ENCODE results near the gene PATE3. TPM values are rescaled to one million over a fixed set of nuclear protein-coding genes. Genes with fewer than 3 reads are reported as not detected.

Gene PATE3
- total RNA-seq, 1 donor from 2014 or later, result not detected

GRCh38 chr11:125784678-125785077 is 3.2 kb upstream of the PATE3 start:
- H3K36me3 Mint-ChIP-seq (ENCODE audit: low read depth, unreplicated experiment), result no peaks in the 10 kb centered on the region
- Histone ChIP-seq H3K4me2 (ENCODE audit: low read length) (no peak overlapping the region), H3K4me3 (ENCODE audit: insufficient read depth, low read depth, low read length) (no peak overlapping the region), H3K36me3 (ENCODE audit: insufficient read depth, low read length) (no peaks in the 10 kb centered on the region), H2AFZ (ENCODE audit: low read depth, low read length) (no peak overlapping the region), H3K9me3 (ENCODE audit: insufficient read depth, low read depth, low read length) (no peaks in the 10 kb centered on the region), H3K4me1 (ENCODE audit: insufficient read depth, low read length) (no peaks in the 10 kb centered on the region), H3K9ac (ENCODE audit: low read length) (no peak overlapping the region), H3K27me3 (ENCODE audit: insufficient read depth, low read length) (no peaks in the 10 kb centered on the region), H3K79me2 (ENCODE audit: insufficient read depth, low read length) (no peaks in the 10 kb centered on the region), H4K20me1 (ENCODE audit: insufficient read depth, low read length) (no peaks in the 10 kb centered on the region), H3K27ac (ENCODE audit: low read depth, low read length) (no peak overlapping the region)
- H3K4me1 Mint-ChIP-seq (ENCODE audit: low read depth, unreplicated experiment), result no peaks in the 10 kb centered on the region
- H3K4me3 Mint-ChIP-seq (ENCODE audit: unreplicated experiment), result no peak overlapping the region
- no peak overlapping the region for H3K27ac Mint-ChIP-seq (ENCODE audit: unreplicated experiment)
- no peaks in the 10 kb centered on the region for H3K9me3 Mint-ChIP-seq (ENCODE audit: unreplicated experiment)
- H3K27me3 Mint-ChIP-seq (ENCODE audit: low read depth, unreplicated experiment), result peaks cover 10% of the 10 kb centered on the region
- TF ChIP-seq EZH2 (IDR thresholded peaks at IDR 0.05; ENCODE audit: insufficient read depth, low read length), result no peak
- no peak for TF ChIP-seq CTCF (IDR thresholded peaks at IDR 0.05; ENCODE audit: insufficient read depth, low read depth, low read length)
- FAIRE-seq (no peak), DNase-seq (ENCODE audit: low read depth) (no peak)

- H3K27ac ChIP-seq (ENCODE audit: low read depth, low read length), result no peak overlapping the region
- H3K4me3 ChIP-seq (ENCODE audit: insufficient read depth, low read depth, low read length), result no peak overlapping the region
- no peak overlapping the region for H3K27ac Mint-ChIP-seq (ENCODE audit: unreplicated experiment)
- DNase-seq (ENCODE audit: low read depth) (no peak), FAIRE-seq (no peak)
- H4K20me1 ChIP-seq (ENCODE audit: insufficient read depth, low read length), result no peaks in the 10 kb centered on the region
- TF ChIP-seq CTCF (IDR thresholded peaks at IDR 0.05; ENCODE audit: insufficient read depth, low read depth, low read length) (no peak), EZH2 (IDR thresholded peaks at IDR 0.05; ENCODE audit: insufficient read depth, low read length) (no peak)
- no peak overlapping the region for H3K4me2 ChIP-seq (ENCODE audit: low read length)
- H3K27me3 Mint-ChIP-seq (ENCODE audit: low read depth, unreplicated experiment), result peaks cover 5% of the 10 kb centered on the region
- H3K4me1 Mint-ChIP-seq (ENCODE audit: low read depth, unreplicated experiment), result no peaks in the 10 kb centered on the region
- no peaks in the 10 kb centered on the region for H3K4me1 ChIP-seq (ENCODE audit: insufficient read depth, low read length)
- H3K36me3 ChIP-seq (ENCODE audit: insufficient read depth, low read length), result no peaks in the 10 kb centered on the region
- no peak overlapping the region for H2AFZ ChIP-seq (ENCODE audit: low read depth, low read length)
- H3K9ac ChIP-seq (ENCODE audit: low read length), result no peak overlapping the region
- no peaks in the 10 kb centered on the region for H3K36me3 Mint-ChIP-seq (ENCODE audit: low read depth, unreplicated experiment)
- H3K9me3 ChIP-seq (ENCODE audit: insufficient read depth, low read depth, low read length), result no peaks in the 10 kb centered on the region
- H3K4me3 Mint-ChIP-seq (ENCODE audit: unreplicated experiment), result no peak overlapping the region
- no peaks in the 10 kb centered on the region for H3K79me2 ChIP-seq (ENCODE audit: insufficient read depth, low read length)
- H3K9me3 Mint-ChIP-seq (ENCODE audit: unreplicated experiment), result peaks cover 6% of the 10 kb centered on the region
- H3K27me3 ChIP-seq (ENCODE audit: insufficient read depth, low read length), result no peaks in the 10 kb centered on the region
These were observed 2.9 kb downstream of the PATE3 start for GRCh38 chr11:125790825-125791224.

- H3K36me3 Mint-ChIP-seq (ENCODE audit: low read depth, unreplicated experiment), result no peaks in the 10 kb centered on the region
- peaks cover 14% of the 10 kb centered on the region for H3K9me3 Mint-ChIP-seq (ENCODE audit: unreplicated experiment)
- no peaks in the 10 kb centered on the region for H3K27me3 Mint-ChIP-seq (ENCODE audit: low read depth, unreplicated experiment)
- Histone ChIP-seq H3K4me1 (ENCODE audit: insufficient read depth, low read length) (no peaks in the 10 kb centered on the region), H2AFZ (ENCODE audit: low read depth, low read length) (no peak overlapping the region), H3K9ac (ENCODE audit: low read length) (no peak overlapping the region), H3K4me3 (ENCODE audit: insufficient read depth, low read depth, low read length) (no peak overlapping the region), H3K27ac (ENCODE audit: low read depth, low read length) (no peak overlapping the region), H3K79me2 (ENCODE audit: insufficient read depth, low read length) (no peaks in the 10 kb centered on the region), H3K27me3 (ENCODE audit: insufficient read depth, low read length) (no peaks in the 10 kb centered on the region), H3K36me3 (ENCODE audit: insufficient read depth, low read length) (no peaks in the 10 kb centered on the region), H3K9me3 (ENCODE audit: insufficient read depth, low read depth, low read length) (no peaks in the 10 kb centered on the region), H4K20me1 (ENCODE audit: insufficient read depth, low read length) (no peaks in the 10 kb centered on the region), H3K4me2 (ENCODE audit: low read length) (no peak overlapping the region)
- DNase-seq (ENCODE audit: low read depth) (no peak), FAIRE-seq (no peak)
- TF ChIP-seq CTCF (IDR thresholded peaks at IDR 0.05; ENCODE audit: insufficient read depth, low read depth, low read length), result no peak
- TF ChIP-seq EZH2 (IDR thresholded peaks at IDR 0.05; ENCODE audit: insufficient read depth, low read length), result no peak
- H3K4me1 Mint-ChIP-seq (ENCODE audit: low read depth, unreplicated experiment), result no peaks in the 10 kb centered on the region
- H3K27ac Mint-ChIP-seq (ENCODE audit: unreplicated experiment), result no peak overlapping the region
- no peak overlapping the region for H3K4me3 Mint-ChIP-seq (ENCODE audit: unreplicated experiment)
These were observed 9.7 kb downstream of the PATE3 start for GRCh38 chr11:125797641-125798040.
